Ishikawa (cell line): Measurements from ENCODE around the gene BACE1-AS.

Experiments used
- CREB1 ChIP-seq: IDR thresholded peaks from 2 replicates; pipeline ENCODE4 v1.6.1; 2012; ENCODE audit warnings: low read depth
- EGR1 ChIP-seq: IDR thresholded peaks from 2 replicates; pipeline ENCODE4 v1.6.1; 2012
- EP300 ChIP-seq: IDR thresholded peaks from 2 replicates; pipeline ENCODE4 v1.6.1; 2012; ENCODE audit warnings: borderline replicate concordance
- FOXM1 ChIP-seq: IDR thresholded peaks from 2 replicates; pipeline ENCODE4 v1.6.1; 2012; ENCODE audit warnings: low read depth, borderline replicate concordance
- MAX ChIP-seq: IDR thresholded peaks from 2 replicates; pipeline ENCODE4 v1.6.1; 2012
- RAD21 ChIP-seq: IDR thresholded peaks from 2 replicates; pipeline ENCODE4 v1.6.1; 2012; ENCODE audit warnings: low read depth
- REST ChIP-seq: IDR thresholded peaks from 2 replicates; pipeline ENCODE4 v1.6.1; 2012; ENCODE audit warnings: low read depth, mild to moderate bottlenecking
- TAF1 ChIP-seq: IDR thresholded peaks from 2 replicates; pipeline ENCODE4 v1.6.1; 2012; ENCODE audit warnings: low read depth, mild to moderate bottlenecking
- TCF12 ChIP-seq: IDR thresholded peaks from 2 replicates; pipeline ENCODE4 v1.6.1; 2012; ENCODE audit warnings: low read depth
- TEAD4 ChIP-seq: IDR thresholded peaks from 2 replicates; pipeline ENCODE4 v1.6.1; 2012
- USF1 ChIP-seq: IDR thresholded peaks from 2 replicates; pipeline ENCODE4 v1.6.1; 2012
- YY1 ChIP-seq: IDR thresholded peaks from 2 replicates; pipeline ENCODE4 v1.6.1; 2012; ENCODE audit warnings: low read depth
- ZBTB7A ChIP-seq: IDR thresholded peaks from 2 replicates; pipeline ENCODE4 v1.6.1; 2012; ENCODE audit warnings: low read depth

GRCh38 chr11:117284053-117284452, 7.1 kb upstream of the BACE1-AS start:
- TF ChIP-seq EP300, result no peak
- TF ChIP-seq EGR1, result no peak
- no peak for TF ChIP-seq CREB1
- no peak for TF ChIP-seq REST
- TF ChIP-seq FOXM1, result no peak
- TF ChIP-seq MAX, result no peak
- TF ChIP-seq TAF1, result no peak
- no peak for TF ChIP-seq USF1
- no peak for TF ChIP-seq YY1
- no peak for TF ChIP-seq TEAD4
- TF ChIP-seq TCF12, result no peak
- no peak for TF ChIP-seq ZBTB7A
- no peak for TF ChIP-seq RAD21
